ENCODE results near the gene ING1.
"Not testable (repeated sequence)": the region's sequence is repeated elsewhere in the genome, so short reads cannot be mapped to it uniquely, and the experiment has no call there.

ING1 gene

GRCh38 chr13:110722971-110723370 is 9.5 kb downstream of the ING1 start:
- no peak for TF ChIP-seq CTCF (IDR thresholded peaks at IDR 0.05)
- DNase-seq (ENCODE audit: low spot score), result no peak
- Histone ChIP-seq H3K4me3 (no peak overlapping the region), H3K27ac (no peak overlapping the region)

GRCh38 chr13:110723598-110723997 is 10.1 kb downstream of the ING1 start:
- H3K4me3 ChIP-seq, result no peak overlapping the region
- no peak overlapping the region for H3K27ac ChIP-seq
- no peak for TF ChIP-seq CTCF (IDR thresholded peaks at IDR 0.05)
- no peak for DNase-seq (ENCODE audit: low spot score)

- H3K4me3 ChIP-seq; DNase-seq (ENCODE audit: low spot score); H3K27ac ChIP-seq: not testable (repeated sequence)
Measured at GRCh38 chr13:110726153-110726552, 12.7 kb downstream of the ING1 start.

- no peak for TF ChIP-seq CTCF (IDR thresholded peaks at IDR 0.05)
- Histone ChIP-seq H3K4me3 (no peak overlapping the region), H3K27ac (no peak overlapping the region)
- DNase-seq (ENCODE audit: low spot score), result no peak
Measured at GRCh38 chr13:110726726-110727125, 13.2 kb downstream of the ING1 start.

GRCh38 chr13:110731072-110731471 is 17.6 kb downstream of the ING1 start:
- no peak overlapping the region for H3K27ac ChIP-seq
- DNase-seq (ENCODE audit: low spot score), result no peak
- TF ChIP-seq CTCF (IDR thresholded peaks at IDR 0.05), result no peak
- no peak overlapping the region for H3K4me3 ChIP-seq

GRCh38 chr13:110734561-110734960 is 21.1 kb downstream of the ING1 start:
- Histone ChIP-seq H3K4me3 (no peak overlapping the region), H3K27ac (no peak overlapping the region)
- TF ChIP-seq CTCF (IDR thresholded peaks at IDR 0.05), result no peak
- DNase-seq (ENCODE audit: low spot score), result no peak

DNA sequence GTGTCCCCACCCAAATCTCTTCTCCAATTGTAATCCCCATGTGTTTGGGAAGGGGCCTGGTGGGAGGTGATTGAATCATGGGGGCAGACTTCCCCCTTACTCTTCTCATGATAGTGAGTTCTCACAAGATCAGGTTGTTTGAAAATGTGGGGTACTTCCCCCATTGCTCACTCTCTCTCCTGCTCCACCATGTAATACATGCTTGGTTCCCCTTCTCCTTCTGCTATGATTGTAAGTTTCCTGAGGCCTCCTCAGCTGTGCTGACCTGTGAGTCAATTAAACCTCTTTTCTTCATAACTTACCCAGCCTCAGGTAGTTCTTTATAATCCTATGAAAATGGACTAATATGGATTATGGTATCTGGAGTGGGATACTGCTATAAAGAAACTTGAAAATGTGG is 24.1 kb downstream of the ING1 start:
- TF ChIP-seq CTCF (IDR thresholded peaks at IDR 0.05), result no peak
- Histone ChIP-seq H3K4me3 (no peak overlapping the region), H3K27ac (no peak overlapping the region)
- DNase-seq (ENCODE audit: low spot score), result no peak

DNA sequence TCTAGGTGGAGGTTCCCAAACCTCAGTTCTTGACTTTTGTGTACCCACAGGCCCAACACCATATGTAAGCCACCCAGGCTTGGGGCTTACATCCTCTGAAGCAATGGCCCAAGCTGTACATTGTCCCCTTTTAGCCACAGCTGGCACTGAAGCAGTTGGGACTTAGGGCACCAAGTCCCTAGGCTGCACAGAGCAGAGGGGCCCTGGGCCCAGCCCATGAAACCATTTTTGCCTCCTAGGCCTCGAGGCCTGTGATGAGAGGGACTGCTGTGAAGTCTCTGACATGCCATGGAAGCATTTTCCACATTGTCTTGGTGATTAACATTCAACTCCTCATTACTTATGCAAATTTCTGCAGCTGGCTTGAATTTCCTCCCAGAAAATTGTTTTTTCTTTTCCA is 30.2 kb downstream of the ING1 start:
- Histone ChIP-seq H3K27ac (no peak overlapping the region), H3K4me3 (no peak overlapping the region)
- no peak for DNase-seq (ENCODE audit: low spot score)
- TF ChIP-seq CTCF (IDR thresholded peaks at IDR 0.05), result no peak

All from coronary artery (tissue), 2 donors.